ENCODE data around the gene KCNMA1. TPM values are rescaled to one million over a fixed set of nuclear protein-coding genes. Genes with fewer than 3 reads are reported as not detected.

Gene KCNMA1
- total and polyA plus RNA-seq, 2 donors (not counting 1 experiment from before 2014, with no cell fraction given), result 0.82 to 3.1 TPM

DNA sequence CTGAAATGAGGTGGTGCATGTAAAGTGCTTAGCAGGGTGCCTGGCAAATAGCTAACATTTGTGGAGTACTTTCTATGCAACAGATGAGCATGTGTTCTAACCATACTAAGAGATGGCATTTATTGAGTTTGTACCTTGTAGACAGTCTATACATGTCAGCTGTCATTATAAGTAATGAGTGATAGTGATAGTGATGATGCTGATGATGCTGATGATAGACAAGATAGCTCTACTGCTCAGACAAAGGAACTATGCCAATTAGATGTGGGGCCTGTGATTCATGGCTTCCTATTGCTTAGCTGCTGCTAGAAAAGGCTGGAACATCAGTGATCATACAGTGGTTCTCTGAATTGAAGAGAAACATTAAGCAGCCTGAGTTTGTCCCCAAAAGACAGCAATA lies 585.8 kb downstream of the KCNMA1 start:
- Mint-ChIP-seq H3K27me3 (no peaks in the 10 kb centered on the region), H3K9me3 (ENCODE audit: insufficient read depth) (no peaks in the 10 kb centered on the region), H3K27ac (no peak overlapping the region), H3K4me3 (no peak overlapping the region), H3K4me1 (no peaks in the 10 kb centered on the region)
- Histone ChIP-seq H3K9ac (ENCODE audit: low read length) (no peak overlapping the region), H3K27ac (ENCODE audit: low read length in 2 of 2) (no peak overlapping the region), H2AFZ (ENCODE audit: insufficient read depth, low read depth, low read length, poor library complexity, severe bottlenecking) (no peak overlapping the region), H3K4me3 (ENCODE audit: control extremely low read depth in 1 of 5, extremely low read depth in 1 of 5, insufficient read depth in 1 of 5, low read depth in 2 of 5, low read length in 4 of 5) (no peak overlapping the region), H3K4me2 (replicated peaks; ENCODE audit: low read depth, low read length, poor library complexity, severe bottlenecking) (no peak overlapping the region), H4K20me1 (ENCODE audit: control insufficient read depth, insufficient read depth, low read length, poor library complexity, severe bottlenecking) (no peaks in the 10 kb centered on the region), H3K79me2 (ENCODE audit: control insufficient read depth, insufficient read depth, low read length) (no peaks in the 10 kb centered on the region), H3K4me1 (ENCODE audit: control insufficient read depth in 2 of 2, insufficient read depth in 2 of 2, low read length in 2 of 2) (no peaks in the 10 kb centered on the region), H3K9me3 (ENCODE audit: control extremely low read depth in 1 of 3, control insufficient read depth in 2 of 3, insufficient read depth in 1 of 3, low read length in 2 of 3) (no peaks in the 10 kb centered on the region), H3K36me3 (replicated peaks in 1 of 2; ENCODE audit: control extremely low read depth in 1 of 2, control insufficient read depth in 1 of 2, extremely low read depth in 1 of 2, insufficient read depth in 2 of 2, low read length in 1 of 2) (no peaks in the 10 kb centered on the region), H3K27me3 (replicated peaks in 1 of 4; ENCODE audit: control extremely low read depth in 1 of 4, control insufficient read depth in 3 of 4, insufficient read depth in 4 of 4, low read length in 3 of 4) (no peaks in the 10 kb centered on the region)
- ChIA-PET POLR2A (no interaction called here), CTCF (no interaction called here)
- ATAC-seq (ENCODE audit: low read depth) (no peak), DNase-seq (no peak)
- no peak for TF ChIP-seq EZH2 (IDR thresholded peaks at IDR 0.05; ENCODE audit: borderline replicate concordance, insufficient read depth, low read depth, low read length, poor library complexity, severe bottlenecking)
- no peak for TF ChIP-seq CTCF (IDR thresholded peaks at IDR 0.05)
- intact Hi-C loops (cut with micrococcal nuclease), result no loop called here

- H3K27me3 Mint-ChIP-seq, result no peaks in the 10 kb centered on the region
- Histone ChIP-seq H3K79me2 (ENCODE audit: control insufficient read depth, insufficient read depth, low read length) (no peaks in the 10 kb centered on the region), H3K4me3 (ENCODE audit: control extremely low read depth in 1 of 5, extremely low read depth in 1 of 5, insufficient read depth in 1 of 5, low read depth in 2 of 5, low read length in 4 of 5) (no peak overlapping the region), H3K4me1 (ENCODE audit: control insufficient read depth in 2 of 2, insufficient read depth in 2 of 2, low read length in 2 of 2) (no peaks in the 10 kb centered on the region), H3K36me3 (replicated peaks in 1 of 2; ENCODE audit: control extremely low read depth in 1 of 2, control insufficient read depth in 1 of 2, extremely low read depth in 1 of 2, insufficient read depth in 2 of 2, low read length in 1 of 2) (no peaks in the 10 kb centered on the region), H3K27ac (ENCODE audit: low read length in 2 of 2) (no peak overlapping the region), H3K4me2 (replicated peaks; ENCODE audit: low read depth, low read length, poor library complexity, severe bottlenecking) (no peak overlapping the region), H4K20me1 (ENCODE audit: control insufficient read depth, insufficient read depth, low read length, poor library complexity, severe bottlenecking) (no peaks in the 10 kb centered on the region), H3K9ac (ENCODE audit: low read length) (no peak overlapping the region), H2AFZ (ENCODE audit: insufficient read depth, low read depth, low read length, poor library complexity, severe bottlenecking) (no peak overlapping the region), H3K9me3 (ENCODE audit: control extremely low read depth in 1 of 3, control insufficient read depth in 2 of 3, insufficient read depth in 1 of 3, low read length in 2 of 3) (no peaks in the 10 kb centered on the region), H3K27me3 (replicated peaks in 1 of 4; ENCODE audit: control extremely low read depth in 1 of 4, control insufficient read depth in 3 of 4, insufficient read depth in 4 of 4, low read length in 3 of 4) (no peaks in the 10 kb centered on the region)
- intact Hi-C loops (cut with micrococcal nuclease), result no loop called here
- TF ChIP-seq EZH2 (IDR thresholded peaks at IDR 0.05; ENCODE audit: borderline replicate concordance, insufficient read depth, low read depth, low read length, poor library complexity, severe bottlenecking) (no peak), CTCF (IDR thresholded peaks at IDR 0.05) (no peak)
- DNase-seq (no peak), ATAC-seq (ENCODE audit: low read depth) (no peak)
- ChIA-PET POLR2A (no interaction called here), CTCF (no interaction called here)
- no peaks in the 10 kb centered on the region for H3K9me3 Mint-ChIP-seq (ENCODE audit: insufficient read depth)
- H3K27ac Mint-ChIP-seq, result no peak overlapping the region
- 100% methylated on average over 1 of the region's 3 CpGs for WGBS (ENCODE audit: insufficient coverage)
- no peaks in the 10 kb centered on the region for H3K4me1 Mint-ChIP-seq
- H3K4me3 Mint-ChIP-seq, result no peak overlapping the region
Observed at GRCh38 chr10:77049896-77050295, 587.7 kb downstream of the KCNMA1 start.

All from B cell (primary cell).